ENCODE results near the gene MID1. TPM values are rescaled to one million over a fixed set of nuclear protein-coding genes. Genes with fewer than 3 reads are reported as not detected.

The MID1 gene
- total RNA-seq, 1 donor from 2014 or later = 30.6 TPM

DNA sequence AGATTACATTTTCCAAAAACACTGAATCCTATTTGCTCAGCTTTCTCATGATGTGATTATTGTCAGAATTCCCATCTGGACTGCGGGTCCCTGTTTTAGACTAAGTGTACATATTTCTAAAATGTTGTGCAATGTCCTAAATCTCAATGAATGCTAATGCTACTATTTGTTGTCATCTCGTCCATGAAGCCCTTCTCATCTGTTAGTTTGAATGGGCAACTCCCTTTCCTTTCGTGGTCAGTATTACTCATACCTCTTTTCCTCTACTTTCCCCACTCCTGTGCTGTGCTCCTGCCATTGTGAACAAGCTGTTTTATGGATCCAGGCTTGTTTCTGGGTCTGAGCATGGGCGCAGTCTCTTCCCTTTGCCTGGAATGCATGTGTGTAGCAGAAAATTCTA, 91.0 kb downstream of the MID1 start:
- no peak for DNase-seq (ENCODE audit: low spot score)

DNA sequence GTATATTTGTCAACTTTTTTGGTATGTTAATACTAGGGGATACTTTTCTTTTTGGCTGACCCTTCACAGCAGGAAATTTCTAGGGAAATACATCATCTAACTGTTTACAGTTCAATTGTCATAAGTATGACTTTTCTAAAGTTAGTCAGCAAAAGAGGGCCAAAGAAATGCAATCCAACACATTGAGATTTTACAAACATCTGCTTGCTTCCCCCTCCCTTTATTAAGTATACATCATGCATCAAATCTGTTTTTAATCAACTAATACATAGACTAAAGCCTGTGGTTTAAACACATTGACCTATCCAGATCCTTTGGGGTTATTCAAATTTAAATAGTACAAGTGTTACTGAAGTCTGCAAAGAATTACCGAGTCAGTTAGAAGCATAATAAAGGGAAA, 93.9 kb downstream of the MID1 start:
- DNase-seq (ENCODE audit: low spot score) = no peak

DNA sequence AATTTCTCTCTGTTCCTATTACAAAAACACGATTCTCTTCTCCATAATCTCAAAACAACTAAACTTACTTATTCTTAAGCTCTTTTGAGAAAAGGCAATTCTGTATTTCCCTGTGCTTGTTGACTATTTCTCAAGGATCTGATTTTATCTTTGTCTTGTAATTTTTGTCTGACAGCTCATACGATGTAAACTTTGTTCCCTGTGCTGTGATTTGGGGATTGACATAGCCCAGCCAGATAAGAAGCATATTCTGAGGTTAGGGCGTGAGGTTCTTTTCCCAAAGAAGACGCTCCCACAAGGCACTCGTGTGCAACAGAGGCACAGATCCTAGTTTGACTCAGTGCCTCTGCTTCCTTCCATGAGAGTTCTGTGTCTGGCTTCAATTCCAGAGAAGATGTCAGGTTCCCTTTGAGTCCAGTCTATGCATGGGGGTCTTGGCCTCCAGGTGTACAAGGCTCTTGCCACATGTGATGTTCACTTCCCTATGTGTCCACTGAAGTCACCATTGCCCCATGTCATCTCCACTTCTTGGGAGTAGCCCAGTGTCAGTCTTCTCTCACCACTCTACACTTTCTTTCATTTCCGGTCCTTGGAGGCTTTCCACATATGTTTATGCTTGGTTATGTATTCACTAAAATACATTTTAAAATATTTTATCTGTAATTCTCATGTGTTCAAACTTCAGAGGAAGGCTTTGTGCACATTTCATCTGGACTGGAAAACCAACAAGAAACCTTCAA, 94.8 kb downstream of the MID1 start:
- DNase-seq (ENCODE audit: low spot score) = no peak

DNA sequence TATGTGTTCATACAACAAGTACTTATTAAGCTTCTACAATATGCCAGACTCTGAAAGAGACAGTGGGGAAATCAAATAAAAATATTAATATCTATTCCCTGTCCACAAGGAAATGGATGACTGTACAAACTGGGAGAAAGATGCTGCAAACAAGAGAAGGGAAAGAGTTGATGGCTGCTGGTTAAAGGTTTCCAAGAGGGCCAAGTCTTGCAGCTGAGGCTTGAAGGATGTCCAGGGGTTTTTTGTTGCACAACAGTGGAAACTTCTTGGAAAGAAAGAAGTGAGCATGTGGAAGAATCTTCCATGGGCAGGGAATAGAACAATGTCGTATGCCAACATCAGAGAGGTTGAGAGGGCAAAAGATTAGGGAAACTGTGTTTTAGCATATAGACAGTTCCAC, 95.8 kb downstream of the MID1 start:
- no peak for DNase-seq (ENCODE audit: low spot score)

DNA sequence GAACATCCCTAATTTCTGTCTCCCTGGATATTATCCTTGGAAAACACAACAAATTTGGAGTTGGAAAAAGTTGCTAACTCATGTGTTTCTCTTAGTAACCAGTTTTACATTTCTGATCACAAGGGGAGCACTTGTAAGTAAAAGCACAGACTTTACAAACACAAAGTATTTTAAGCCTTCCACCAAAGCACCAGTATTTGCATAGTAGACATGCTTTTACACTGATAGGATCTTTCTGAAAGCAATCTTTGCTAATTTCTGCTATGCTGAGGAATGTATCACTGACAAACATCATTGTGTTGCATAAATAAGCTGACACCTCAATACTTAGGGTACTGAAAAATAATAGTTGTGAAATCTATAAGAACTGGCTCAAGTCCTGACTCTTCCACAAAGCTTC, 100.6 kb downstream of the MID1 start:
- no peak for DNase-seq (ENCODE audit: low spot score)

DNA sequence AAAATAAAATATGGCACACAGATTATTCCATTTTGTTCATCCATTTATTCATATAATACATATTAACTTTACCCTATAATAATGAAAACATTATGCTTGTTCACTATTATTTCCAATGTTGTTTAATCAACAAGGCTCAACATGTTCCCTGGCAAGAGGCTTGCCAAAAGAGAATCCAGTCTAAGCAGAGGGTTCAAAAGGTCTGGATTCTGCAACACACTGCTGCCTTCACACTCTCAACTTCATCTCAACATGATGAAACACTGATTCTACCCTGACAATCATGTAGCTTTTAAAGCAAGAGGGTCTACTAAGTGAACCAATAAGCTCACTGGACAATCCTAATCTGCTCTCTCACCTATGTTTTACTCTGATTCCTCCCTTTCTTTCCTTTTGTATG, 101.1 kb downstream of the MID1 start:
- DNase-seq (ENCODE audit: low spot score) = no peak

DNA sequence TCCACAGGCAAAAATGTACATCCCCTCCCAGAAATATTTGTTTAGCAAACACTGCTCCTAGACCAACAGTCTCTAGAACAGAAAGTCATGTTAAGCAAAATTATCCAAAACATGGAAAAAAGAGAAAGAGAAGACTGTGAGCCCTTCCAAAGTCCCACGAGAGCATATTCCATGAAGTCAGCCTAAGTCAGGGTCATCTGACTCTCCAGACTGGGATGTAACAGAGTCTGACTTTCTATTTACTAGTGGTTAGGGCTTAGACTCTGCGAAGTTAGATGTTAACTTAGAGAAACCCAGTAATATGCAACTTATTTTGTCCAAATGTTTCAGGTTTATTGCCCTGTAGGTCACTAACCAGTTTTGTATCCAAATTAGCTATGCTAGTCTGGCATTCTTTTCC, 102.3 kb downstream of the MID1 start:
- no peak for DNase-seq (ENCODE audit: low spot score)

DNA sequence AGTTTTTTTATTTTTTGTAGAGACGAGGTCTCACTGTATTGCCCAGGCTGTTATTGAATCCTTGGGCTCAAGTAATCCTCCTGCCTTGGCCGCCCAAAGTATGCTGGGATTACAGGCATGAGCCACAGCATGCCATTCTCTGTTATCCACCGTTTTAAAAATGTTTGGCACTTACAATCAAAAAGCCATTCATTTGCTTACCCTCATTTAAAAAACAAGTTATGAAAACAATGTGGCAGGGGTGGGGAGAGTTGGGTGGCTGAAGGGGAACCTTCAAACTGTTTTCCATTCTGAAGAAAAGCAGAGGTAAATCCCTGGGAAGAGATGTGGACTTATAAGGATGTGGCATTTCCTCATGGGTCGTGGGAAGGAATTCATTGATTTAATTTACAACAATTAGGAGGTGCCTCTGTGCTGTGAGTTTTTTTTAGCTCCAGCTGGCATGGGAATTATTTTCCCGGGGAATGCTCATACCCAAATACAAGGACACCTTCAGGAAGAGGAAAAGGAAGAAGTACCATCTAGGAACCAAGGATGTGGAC, 103.5 kb downstream of the MID1 start:
- DNase-seq (ENCODE audit: low spot score) = no peak

DNA sequence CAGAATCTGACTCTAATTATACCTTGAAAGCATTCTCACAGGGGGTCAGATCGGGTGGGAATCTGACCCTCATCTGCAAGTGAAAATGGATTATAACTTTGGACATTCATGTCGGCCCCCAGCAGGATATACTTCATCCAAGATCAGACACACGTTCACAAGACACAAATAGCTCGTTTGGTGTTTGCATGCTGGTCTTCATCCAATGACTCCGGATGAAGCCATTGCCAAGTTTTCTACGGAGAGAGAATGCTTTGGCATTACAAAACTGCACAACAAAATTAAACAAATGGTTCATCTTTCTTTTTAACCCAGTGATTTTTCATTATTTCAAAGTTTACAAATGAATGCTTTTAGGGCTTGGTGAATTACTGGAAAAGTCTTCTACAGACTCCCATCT, 105.5 kb downstream of the MID1 start:
- DNase-seq (ENCODE audit: low spot score) = no peak

DNA sequence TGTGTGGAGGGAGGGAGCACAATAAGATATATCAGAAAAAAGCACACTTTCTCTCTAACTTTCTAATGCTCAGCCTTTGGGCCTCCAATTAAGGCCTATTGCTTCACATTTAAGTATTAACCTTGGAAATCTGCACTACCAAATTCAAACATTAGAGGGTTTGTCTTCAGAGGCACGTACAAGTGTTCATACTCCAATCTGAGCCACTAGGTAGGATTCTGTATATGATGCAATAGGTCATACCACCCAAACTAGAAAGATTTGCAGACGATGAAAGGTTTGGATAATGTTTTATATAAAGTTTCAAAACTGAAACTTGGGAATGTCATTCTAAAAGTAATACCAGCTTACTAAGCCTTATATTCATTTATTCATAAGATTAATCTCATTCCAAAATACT, 106.4 kb downstream of the MID1 start:
- no peak for DNase-seq (ENCODE audit: low spot score)

DNA sequence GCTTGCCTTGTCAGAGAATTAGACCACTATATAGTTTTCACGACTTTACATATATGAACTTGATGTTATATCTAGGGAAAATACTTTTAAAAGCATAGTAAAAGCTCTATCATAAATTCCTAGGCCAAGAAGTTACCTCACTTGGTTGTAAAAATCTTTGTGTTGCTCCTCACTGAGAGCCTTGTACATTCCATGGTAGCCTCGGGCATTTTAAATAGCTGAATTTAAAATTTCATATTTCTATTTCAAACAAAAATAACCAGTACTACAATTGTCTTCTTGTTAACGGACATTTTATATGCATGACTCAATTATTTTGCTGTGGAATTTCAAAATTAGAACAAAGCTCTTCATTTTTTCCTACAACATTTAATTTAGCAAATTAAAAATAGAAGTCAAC, 107.6 kb downstream of the MID1 start:
- DNase-seq (ENCODE audit: low spot score) = no peak

DNA sequence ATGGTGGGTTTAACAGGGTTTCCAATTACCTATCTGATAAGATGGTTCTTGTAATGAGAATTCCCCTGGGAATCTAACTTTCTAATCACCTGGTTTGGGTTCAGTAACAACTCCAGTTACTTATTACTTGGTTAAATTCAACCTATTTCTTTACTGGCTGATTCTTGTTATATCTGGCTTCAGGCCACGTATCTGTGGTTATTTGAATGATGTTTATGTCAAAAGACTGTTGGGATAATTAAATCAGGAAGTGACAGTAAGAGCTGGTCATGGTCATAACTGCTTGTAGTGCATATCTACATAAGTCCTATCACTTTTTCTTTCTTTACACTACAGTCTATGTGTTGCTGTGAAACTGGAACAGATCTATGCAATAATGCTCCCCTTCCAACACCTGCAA, 108.1 kb downstream of the MID1 start:
- no peak for DNase-seq (ENCODE audit: low spot score)

DNA sequence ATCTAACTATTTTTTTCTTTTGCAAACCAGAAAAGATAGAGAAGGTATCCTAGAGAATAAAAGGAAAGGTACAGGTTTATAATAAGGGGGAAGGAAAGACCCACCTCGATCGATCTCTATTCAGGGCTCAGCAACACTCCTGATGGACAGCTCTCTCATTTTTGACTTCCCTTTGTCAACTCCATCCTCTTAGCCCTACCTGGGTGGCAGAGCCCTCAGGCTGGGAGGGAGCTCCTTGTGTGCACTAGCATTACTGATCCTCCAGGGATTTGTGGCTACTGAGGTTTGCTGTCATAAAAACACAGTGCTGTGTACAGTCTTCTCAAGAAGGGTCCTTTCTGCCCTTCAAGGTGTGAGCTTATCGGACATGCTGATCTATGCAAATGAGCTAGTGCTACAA, 111.0 kb downstream of the MID1 start:
- DNase-seq (ENCODE audit: low spot score) = no peak

DNA sequence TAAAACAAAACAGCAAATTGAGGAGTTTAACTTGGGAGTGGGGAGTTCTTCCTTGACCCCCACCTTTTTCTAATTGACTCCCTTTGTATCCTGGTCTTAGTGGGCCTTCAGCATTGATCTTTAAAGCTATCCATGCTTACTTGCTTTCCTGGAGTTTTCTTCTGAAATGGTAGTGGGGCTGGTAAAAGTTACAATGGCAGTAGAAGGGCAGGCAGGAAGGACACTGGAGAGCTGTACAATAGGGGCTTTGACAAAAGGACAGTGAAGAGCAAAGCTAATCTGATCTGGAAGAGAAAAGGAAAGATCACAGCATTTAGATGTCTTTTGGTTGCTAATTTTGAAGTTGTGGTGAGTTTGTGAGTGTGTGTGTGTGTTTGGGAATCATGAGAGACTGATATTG, 111.5 kb downstream of the MID1 start:
- DNase-seq (ENCODE audit: low spot score) = no peak

DNA sequence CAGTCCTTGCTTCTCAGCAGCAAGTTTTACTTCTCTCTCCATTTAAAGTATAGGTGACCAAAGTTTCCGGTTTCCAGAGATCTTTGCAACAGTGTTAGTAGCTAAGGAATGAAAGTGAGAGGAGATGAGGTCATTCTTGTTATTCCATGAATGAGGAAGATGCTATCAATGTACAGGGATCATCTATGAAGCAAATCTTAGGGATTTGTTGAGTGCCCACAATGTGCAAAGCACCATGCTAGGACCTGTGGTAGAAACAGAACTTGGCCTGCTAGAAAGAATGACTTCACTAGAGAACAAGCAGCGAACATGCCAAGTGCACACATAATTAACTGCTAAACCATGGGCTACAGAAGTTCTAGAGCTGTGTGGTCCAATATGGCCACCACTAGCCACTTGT, 112.5 kb downstream of the MID1 start:
- no peak for DNase-seq (ENCODE audit: low spot score)

DNA sequence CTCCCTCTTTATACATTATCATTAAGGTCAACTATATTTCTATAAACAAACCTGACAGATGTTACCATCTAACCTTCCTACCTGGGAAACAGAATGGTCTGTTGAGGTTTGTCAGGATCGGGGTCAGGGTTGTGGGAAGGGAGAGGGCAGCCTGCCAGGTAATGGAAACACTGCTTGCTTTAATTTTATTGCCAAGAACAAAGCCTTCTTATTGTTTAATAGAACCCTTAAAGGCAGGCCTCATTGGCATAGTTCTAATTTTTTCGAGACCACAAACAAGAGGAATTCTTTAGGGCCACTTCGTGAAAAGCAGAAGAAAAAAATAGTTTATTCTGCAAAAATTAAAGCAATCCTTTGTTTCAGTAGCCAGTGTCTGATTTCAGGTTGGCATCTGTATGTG, 113.2 kb downstream of the MID1 start:
- no peak for DNase-seq (ENCODE audit: low spot score)

DNA sequence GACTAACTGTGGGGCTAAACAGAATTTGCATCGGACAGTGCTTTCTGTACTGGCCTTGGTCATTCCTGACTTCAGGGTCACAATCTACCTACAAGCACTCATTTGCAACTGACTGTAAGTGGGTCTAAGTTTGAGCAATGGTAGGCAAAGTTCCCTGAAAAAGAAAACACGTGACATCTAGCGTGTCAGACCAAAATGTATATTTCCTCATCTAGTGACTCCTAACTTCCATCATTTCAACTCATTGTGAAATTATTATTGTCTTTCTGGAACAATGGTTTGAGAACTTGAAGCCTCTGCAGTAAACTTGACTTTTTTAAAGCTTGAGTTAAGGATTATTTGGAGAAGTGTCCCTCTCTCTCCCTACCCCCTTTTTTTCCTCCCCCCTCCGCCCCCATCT, 113.6 kb downstream of the MID1 start:
- DNase-seq (ENCODE audit: low spot score) = no peak

DNA sequence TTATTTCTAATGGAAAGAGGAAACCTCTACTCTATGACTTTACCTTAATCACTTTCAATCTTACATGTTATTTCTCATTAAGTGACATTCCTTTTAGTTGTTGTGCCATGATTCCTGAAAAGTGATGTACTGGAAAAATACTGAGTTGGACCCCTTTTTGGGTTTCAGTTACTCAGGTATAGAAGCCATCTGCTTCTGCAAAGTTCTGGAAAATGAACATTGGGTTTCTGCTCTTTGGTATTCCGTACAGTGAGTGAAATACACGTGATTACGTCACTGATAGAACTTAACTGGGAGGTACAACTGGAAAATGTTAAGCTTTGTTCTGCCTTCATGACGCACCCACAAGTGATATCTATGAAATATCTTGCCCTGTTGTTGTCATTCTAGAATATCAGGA, 114.7 kb downstream of the MID1 start:
- no peak for DNase-seq (ENCODE audit: low spot score)

DNA sequence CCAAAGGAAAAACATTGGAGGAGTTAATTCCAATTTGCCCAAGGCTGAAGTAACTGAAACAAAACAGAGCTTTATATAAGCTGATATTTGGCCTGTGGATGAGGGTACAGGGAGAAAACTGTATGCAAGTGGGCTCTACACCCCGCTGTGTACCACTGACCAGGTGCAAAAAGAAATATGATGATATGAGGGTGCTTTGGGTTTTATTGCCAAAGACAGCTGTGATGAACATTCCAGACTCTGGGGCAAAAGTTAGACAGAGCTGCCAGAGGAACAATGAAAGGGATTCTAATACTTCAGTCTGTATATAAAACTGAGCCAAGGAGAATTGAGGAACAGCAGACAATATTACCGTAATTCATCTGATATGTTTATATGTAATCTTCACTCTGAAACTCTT, 117.4 kb downstream of the MID1 start:
- DNase-seq (ENCODE audit: low spot score) = no peak

DNA sequence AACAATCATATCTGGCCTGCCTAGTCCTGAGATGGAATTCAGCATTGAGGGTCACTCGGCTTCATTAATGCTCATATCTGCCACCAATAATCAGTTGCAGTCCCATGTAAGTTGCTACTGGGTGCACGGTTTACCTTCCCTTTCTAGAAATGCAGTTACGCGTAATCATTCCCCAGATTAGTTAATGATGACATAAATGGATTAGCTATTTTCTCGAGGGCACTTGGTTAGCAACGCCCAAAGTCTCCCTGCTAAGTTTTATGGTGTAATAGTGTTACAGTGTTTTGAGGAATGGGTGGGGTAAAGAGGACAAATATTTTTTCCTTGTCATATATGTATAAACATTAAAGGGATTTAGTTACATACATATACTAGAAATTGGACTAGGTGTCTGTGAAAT, 118.8 kb downstream of the MID1 start:
- no peak for DNase-seq (ENCODE audit: low spot score)

DNA sequence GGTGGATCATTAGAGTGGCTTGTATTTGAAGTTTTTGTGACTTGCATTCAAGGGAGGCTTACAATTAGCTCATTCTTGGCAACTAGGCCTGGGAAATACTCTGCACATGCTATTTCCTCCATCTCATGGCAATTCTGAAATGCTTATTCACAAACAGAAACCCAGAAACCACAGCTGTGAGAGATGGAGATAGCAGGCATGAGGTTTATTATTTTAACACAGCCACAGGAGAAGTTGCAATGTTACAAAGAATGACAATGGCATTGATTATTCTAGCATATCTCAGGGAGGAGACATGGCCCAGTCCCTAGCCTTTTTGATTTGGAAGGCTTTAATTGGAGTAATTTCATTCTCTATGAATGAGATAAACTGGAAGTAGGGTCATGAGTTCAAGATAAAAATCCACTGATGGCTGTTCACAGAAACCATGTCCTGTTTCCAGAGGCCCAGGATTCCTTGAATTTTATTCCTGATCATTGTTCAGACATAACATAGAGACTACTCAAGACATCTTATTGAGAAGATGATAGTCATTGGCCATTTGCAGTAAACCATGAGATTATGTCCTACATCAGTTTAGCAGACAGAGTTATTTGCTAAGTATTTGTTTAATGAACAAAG, 123.9 kb downstream of the MID1 start:
- DNase-seq (ENCODE audit: low spot score) = no peak

DNA sequence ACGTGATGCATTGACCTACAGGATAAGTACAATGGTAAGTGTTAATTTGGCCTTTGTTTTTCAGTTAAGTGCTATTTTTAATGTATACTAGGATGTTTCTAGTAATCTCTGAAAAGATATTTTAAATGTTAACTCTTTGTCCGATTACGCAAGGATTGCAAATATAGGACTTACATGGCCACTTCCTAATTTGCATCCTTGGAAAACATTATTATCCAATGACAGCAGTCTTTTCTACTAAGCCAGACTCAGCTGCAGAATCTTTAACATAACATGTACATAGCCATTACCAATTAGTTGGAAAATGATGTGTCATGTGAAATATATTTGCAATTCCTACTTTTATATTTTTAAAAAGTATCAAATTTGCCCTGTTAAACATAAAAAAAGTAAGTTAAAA, 124.7 kb downstream of the MID1 start:
- DNase-seq (ENCODE audit: low spot score) = no peak

DNA sequence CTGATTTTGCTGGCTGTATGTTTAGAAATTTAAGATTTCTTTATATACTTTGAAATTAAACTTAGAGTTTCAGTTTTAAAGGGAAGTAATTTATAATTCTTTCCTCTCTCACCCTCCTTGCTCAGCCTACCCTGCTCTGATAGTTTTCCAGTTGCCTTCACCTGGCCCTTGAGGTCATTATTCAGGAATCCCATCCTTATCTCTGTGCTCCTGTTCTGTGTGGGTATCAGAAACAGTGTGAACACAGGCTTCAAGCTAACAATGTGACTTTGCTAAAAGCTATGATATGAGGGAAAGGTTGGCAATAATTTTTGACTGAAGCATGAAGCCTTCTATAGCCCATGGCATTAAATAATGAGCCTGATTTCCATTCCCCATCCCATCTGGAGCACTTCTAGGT, 128.1 kb downstream of the MID1 start:
- no peak for DNase-seq (ENCODE audit: low spot score)

DNA sequence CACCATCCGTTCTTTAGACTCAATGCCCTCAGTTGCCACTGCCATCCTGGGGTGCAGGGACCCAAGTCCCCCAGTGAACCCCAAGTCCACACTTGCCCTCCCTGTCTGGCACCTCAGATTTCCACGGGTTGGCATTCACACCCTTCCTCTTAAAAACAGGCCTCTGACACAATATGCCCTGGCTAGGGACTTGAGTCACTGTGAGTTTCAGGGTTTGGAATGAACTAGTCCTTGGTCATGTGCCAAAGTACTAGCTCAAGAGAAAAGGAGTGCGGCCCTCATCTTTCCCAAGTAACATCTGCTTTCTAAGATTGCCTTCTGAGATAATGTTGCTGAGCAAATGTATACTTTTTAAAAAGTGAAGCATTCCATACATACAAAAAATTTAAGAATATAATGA, 134.0 kb downstream of the MID1 start:
- DNase-seq (ENCODE audit: low spot score) = no peak
